Large intestine (tissue), 3 donors: ENCODE results near the gene SULF2. TPM values are rescaled to one million over a fixed set of nuclear protein-coding genes. Genes with fewer than 3 reads are reported as not detected.
A peak's percentile ranks its signal among the peaks of the same experiment; 100 is the strongest.

Source experiments
- DNase-seq, 2 donors: peaks; one replicate each; pipeline versions ENCODE4 v3.0.0 to v3.0.0-alpha.2; 2013
- H3K27ac ChIP-seq: one replicate; pipeline ENCODE4 v1.5.1; 2013; ENCODE audit warnings: low read length
- H3K27me3 ChIP-seq: 2 replicates; pipeline ENCODE4 v1.6.1; 2013; ENCODE audit warnings: low read length; ENCODE audit not compliant: control insufficient read depth, insufficient read depth
- H3K36me3 ChIP-seq: 2 replicates; pipeline ENCODE4 v1.6.1; 2013; ENCODE audit warnings: low read length; ENCODE audit not compliant: control insufficient read depth, insufficient read depth
- H3K4me1 ChIP-seq: one replicate; pipeline ENCODE4 v1.6.1; 2013; ENCODE audit warnings: low read length; ENCODE audit not compliant: control insufficient read depth, insufficient read depth
- H3K4me3 ChIP-seq: one replicate; pipeline ENCODE4 v1.5.1; 2013; ENCODE audit warnings: low read length
- H3K9me3 ChIP-seq: one replicate; pipeline ENCODE4 v1.6.1; 2013; ENCODE audit warnings: mild to moderate bottlenecking, low read depth, low read length, moderate library complexity; ENCODE audit not compliant: control insufficient read depth
- WGBS: methylation state at CpG from one replicate; pipeline ENCODE4 v1.1.5; 2013; ENCODE audit warnings: low lambda C conversion rate; ENCODE audit not compliant: insufficient coverage; 5-methylcytosine and 5-hydroxymethylcytosine counted together
- polyA plus RNA-seq: library from polyadenylated mRNA; unstranded; fragments of 120-200 nt; gene quantifications from one replicate; pipeline ENCODE4 v1.2.1, GENCODE V29; 2013

The SULF2 gene
- polyA plus RNA-seq, 1 donor, result 51.7 TPM

DNA sequence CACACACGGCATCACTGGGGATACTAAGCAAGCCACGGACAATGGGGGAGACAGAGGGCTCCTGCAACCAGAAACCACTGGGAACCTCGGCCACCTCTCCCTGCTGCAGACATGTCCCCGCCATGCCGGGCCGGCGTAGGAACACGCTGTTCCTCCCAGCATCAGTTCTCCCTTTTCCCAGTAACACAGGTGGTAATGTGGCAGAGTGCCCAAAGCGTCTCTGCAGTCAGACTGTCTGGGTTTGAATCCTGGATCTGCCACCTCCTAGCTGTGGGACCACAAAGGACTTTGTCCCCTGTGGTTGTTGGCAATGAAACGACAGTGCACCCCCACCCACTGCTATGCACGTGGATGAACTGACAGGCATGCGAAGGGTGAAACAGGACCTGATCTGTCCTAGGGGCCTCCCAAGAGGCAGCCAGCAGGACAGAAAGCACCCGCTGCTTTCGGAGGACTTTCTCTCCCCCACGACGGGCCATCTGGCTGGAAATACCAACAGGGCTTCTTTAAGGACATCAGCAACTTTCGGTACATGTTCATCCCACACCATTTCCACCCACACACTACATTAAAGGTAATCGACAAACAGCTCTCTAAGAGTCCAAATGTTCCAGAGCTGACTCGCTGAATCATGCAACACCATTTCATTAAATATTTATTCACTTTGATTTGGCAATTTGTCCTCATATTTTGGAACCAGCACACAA is 74.1 kb downstream of the SULF2 start:
- no CpG with 5 or more reads among the region's 19 CpGs for WGBS
- Histone ChIP-seq H3K27ac (no peak overlapping the region), H3K9me3 (no peaks in the 10 kb centered on the region), H3K4me1 (peaks cover 3% of the 10 kb centered on the region), H3K4me3 (no peak overlapping the region), H3K36me3 (no peaks in the 10 kb centered on the region), H3K27me3 (no peaks in the 10 kb centered on the region)
- peak; percentile 40 to 75 for DNase-seq

DNA sequence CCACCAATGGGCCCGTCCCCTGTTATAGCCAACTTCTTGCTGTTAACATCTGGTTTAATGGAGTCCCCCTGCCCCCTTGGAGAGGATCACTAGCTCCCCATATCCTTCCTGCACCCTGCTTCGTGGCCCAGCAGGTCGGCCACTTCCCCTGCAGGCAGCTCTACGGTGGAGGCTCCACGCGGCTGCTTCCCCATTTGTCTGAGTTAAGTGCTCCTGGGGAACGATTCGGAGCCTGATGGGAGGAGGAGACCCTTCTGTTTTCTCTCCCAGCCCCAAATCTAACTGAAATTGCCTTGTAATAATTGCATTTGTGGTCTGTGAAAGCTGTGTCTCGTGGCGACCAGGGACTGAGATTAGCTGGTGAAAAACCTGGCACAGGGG is 74.6 kb downstream of the SULF2 start:
- no peaks in the 10 kb centered on the region for H3K36me3 ChIP-seq
- H3K27ac ChIP-seq, result no peak overlapping the region
- no peaks in the 10 kb centered on the region for H3K9me3 ChIP-seq
- no peaks in the 10 kb centered on the region for H3K27me3 ChIP-seq
- H3K4me3 ChIP-seq, result no peak overlapping the region
- no CpG with 5 or more reads among the region's 10 CpGs for WGBS
- DNase-seq, result no peak
- peaks cover 3% of the 10 kb centered on the region for H3K4me1 ChIP-seq

DNA sequence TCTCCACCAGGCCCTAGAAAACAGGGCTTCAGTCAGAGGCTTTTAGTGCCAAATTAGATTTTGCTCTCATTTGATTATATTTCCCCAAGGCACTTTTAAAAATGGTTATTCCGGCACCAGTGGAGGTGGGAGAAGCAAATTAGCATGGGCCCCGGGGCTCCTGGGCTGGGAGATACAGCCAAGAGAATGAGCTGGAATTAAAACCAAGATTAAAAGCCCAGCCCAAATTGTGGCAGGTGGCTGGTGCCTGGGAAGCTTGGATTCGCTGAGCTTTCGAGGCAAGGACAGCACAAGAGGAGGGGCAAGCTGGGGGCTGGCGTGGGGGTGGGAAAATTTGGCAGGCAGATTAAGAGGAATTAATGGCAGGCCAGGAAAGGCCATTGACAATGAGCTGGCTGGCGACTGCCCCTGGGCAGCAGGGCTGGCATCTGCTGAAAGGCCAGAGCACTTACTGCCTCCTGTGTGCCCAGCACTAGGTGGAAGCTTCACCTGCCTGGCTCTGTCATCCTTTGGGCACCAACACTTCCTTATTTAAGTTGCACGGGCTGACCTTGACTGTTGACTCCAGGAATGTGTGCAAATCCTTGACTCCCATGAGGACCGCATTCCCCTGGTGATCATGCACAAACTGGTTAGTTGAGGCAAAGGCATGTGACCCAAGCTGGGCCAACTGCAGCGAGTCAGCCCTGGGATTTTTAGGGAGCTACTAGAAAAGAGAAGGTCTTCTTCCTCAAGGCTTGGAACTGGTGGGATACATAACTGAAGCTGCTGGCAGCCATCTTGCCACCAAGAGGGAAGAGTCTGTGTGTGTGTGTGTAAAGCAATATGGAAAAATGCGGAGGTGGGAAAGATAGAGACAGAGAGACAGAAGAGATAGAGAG is 76.1 kb downstream of the SULF2 start:
- WGBS, result 100% methylated on average over 1 of the region's 10 CpGs
- Histone ChIP-seq H3K4me1 (peaks cover 3% of the 10 kb centered on the region), H3K9me3 (no peaks in the 10 kb centered on the region), H3K36me3 (no peaks in the 10 kb centered on the region), H3K27me3 (no peaks in the 10 kb centered on the region), H3K27ac (no peak overlapping the region), H3K4me3 (no peak overlapping the region)
- no peak for DNase-seq

- H3K36me3 ChIP-seq, result no peaks in the 10 kb centered on the region
- H3K27me3 ChIP-seq, result no peaks in the 10 kb centered on the region
- H3K27ac ChIP-seq, result no peak overlapping the region
- no peak overlapping the region for H3K4me3 ChIP-seq
- H3K4me1 ChIP-seq, result peaks cover 3% of the 10 kb centered on the region
- no peak for DNase-seq
- no peaks in the 10 kb centered on the region for H3K9me3 ChIP-seq
- 90% methylated on average over 2 of the region's 10 CpGs for WGBS
These were observed 77.0 kb downstream of the SULF2 start for GRCh38 chr20:47708140-47708807.

- Histone ChIP-seq H3K4me3 (no peak overlapping the region), H3K9me3 (no peaks in the 10 kb centered on the region), H3K27ac (no peak overlapping the region), H3K36me3 (peaks cover 3% of the 10 kb centered on the region), H3K27me3 (no peaks in the 10 kb centered on the region), H3K4me1 (peaks cover 3% of the 10 kb centered on the region)
- WGBS, result no CpG with 5 or more reads among the region's 5 CpGs
- no peak for DNase-seq
These were observed 78.9 kb downstream of the SULF2 start for GRCh38 chr20:47706345-47706744.

DNA sequence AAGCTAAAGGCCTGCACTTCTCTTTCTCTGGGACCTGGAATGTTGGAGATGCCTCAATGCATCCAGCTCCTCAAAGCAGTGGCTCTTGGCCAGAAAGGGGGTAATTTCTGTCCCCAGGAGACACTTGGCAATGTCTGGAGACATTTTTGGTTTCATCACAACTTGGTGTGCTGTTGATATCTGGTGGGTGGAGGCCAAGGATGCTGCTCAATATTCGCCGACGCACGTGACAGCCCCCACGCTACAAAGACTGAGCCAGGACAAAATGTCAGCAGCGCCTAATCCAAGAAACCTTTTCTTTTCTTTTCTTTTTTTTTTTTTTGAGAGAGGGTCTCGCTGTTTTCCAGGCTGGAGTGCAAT is 79.8 kb downstream of the SULF2 start:
- Histone ChIP-seq H3K36me3 (peaks cover 3% of the 10 kb centered on the region), H3K27ac (no peak overlapping the region), H3K4me3 (no peak overlapping the region), H3K9me3 (no peaks in the 10 kb centered on the region), H3K4me1 (peaks cover 3% of the 10 kb centered on the region), H3K27me3 (no peaks in the 10 kb centered on the region)
- no peak for DNase-seq
- no CpG with 5 or more reads among the region's 7 CpGs for WGBS

DNA sequence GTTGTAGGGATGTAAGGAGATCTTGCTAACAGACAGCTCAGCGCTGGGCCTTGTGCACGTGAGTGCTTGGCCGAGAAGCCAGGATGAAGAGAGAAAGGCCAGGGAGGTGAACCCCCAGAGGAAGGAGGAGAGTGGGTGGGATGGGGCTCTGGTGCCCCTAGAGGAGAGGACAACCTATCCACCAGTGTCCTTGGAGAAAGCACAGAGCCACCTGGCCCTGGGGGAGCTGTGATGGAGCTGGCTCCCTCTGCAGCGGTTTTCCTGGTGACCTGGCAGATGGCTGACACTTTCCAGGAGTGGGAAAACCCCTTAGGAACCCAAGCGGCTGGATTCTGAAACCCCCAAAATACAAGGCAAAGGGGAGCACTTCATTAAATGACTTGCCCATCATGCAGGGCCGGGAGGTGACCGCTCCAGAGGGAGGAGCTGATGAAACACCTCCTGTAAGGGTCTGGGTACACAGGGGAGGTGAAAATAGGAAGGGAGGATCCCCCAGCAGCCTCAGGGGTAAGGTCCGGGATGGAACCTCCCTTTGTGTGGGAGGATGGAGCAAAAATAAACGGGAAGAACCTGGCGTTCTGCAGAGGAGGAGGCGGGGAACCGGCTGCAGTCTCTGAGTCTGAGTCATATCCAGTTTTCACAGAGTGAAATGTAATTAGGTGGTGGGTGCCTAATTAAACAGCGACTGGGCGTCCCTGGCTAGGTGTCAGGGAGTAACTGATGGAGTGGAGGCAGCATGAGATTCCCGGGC is 80.4 kb downstream of the SULF2 start:
- Histone ChIP-seq H3K36me3 (peaks cover 3% of the 10 kb centered on the region), H3K4me3 (no peak overlapping the region), H3K27me3 (no peaks in the 10 kb centered on the region), H3K4me1 (peaks cover 3% of the 10 kb centered on the region), H3K27ac (no peak overlapping the region), H3K9me3 (no peaks in the 10 kb centered on the region)
- DNase-seq, result no peak
- 33% methylated on average over 1 of the region's 15 CpGs for WGBS

DNA sequence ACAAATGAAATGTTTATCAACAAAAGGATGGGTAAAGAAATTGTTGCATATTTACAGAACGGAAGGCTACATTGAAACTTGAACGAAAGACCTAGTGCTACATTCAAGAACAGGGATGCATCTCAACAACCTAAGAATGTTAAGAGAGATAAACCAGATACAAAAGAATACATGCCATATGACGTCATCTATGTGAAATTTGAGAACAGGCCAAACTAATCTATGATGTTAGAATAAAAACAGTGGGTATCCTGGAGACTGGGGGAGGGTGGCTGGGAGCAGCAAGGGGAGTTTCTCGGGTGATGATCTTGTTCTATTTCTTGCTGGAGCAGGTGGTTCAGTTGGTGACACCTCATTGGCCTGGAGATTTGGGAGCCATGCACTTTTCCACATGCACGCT is 81.5 kb downstream of the SULF2 start:
- Histone ChIP-seq H3K27ac (no peak overlapping the region), H3K4me3 (no peak overlapping the region), H3K9me3 (no peaks in the 10 kb centered on the region), H3K36me3 (peaks cover 5% of the 10 kb centered on the region), H3K27me3 (no peaks in the 10 kb centered on the region), H3K4me1 (peaks cover 3% of the 10 kb centered on the region)
- WGBS, result 80% methylated on average over 3 of the region's 5 CpGs
- DNase-seq, result no peak

- H3K27me3 ChIP-seq, result no peaks in the 10 kb centered on the region
- H3K27ac ChIP-seq, result no peak overlapping the region
- peaks cover 5% of the 10 kb centered on the region for H3K36me3 ChIP-seq
- WGBS, result 100% methylated on average over 2 of the region's 15 CpGs
- no peak for DNase-seq
- no peak overlapping the region for H3K4me3 ChIP-seq
- no peaks in the 10 kb centered on the region for H3K9me3 ChIP-seq
- no peaks in the 10 kb centered on the region for H3K4me1 ChIP-seq
These were observed 83.7 kb downstream of the SULF2 start for GRCh38 chr20:47701612-47702011.

GRCh38 chr20:47700327-47700726 is 85.0 kb downstream of the SULF2 start:
- no peaks in the 10 kb centered on the region for H3K9me3 ChIP-seq
- DNase-seq, result no peak
- no peaks in the 10 kb centered on the region for H3K4me1 ChIP-seq
- H3K27ac ChIP-seq, result no peak overlapping the region
- no CpG with 5 or more reads among the region's 7 CpGs for WGBS
- H3K27me3 ChIP-seq, result no peaks in the 10 kb centered on the region
- H3K4me3 ChIP-seq, result no peak overlapping the region
- H3K36me3 ChIP-seq, result peaks cover 5% of the 10 kb centered on the region
